COLO668 (cell line): ENCODE data around the gene A4GALT.
"Not testable (repeated sequence)": the region's sequence is repeated elsewhere in the genome, so short reads cannot be mapped to it uniquely, and the experiment has no call there.

Source experiments
- DNase-seq: peaks from one replicate; lab custom pipeline; 2025; ENCODE audit not compliant: unreplicated experiment; lab: John Stamatoyannopoulos, UW

Gene A4GALT

GRCh38 chr22:42684462-42685195 lies 36.0 kb downstream of the A4GALT start:
- no peak for DNase-seq

GRCh38 chr22:42683578-42684283 lies 36.9 kb downstream of the A4GALT start:
- no peak for DNase-seq

- DNase-seq, result no peak
These were observed 38.4 kb downstream of the A4GALT start for GRCh38 chr22:42682113-42682851.

- no peak for DNase-seq
These were observed 40.0 kb downstream of the A4GALT start for GRCh38 chr22:42680648-42681047.

GRCh38 chr22:42679691-42680090 lies 41.0 kb downstream of the A4GALT start:
- no peak for DNase-seq

- DNase-seq, result no peak
These were observed 41.8 kb downstream of the A4GALT start for GRCh38 chr22:42678894-42679293.

- DNase-seq, result not testable (repeated sequence)
These were observed 42.7 kb downstream of the A4GALT start for GRCh38 chr22:42677936-42678335.

- no peak for DNase-seq
These were observed 44.5 kb downstream of the A4GALT start for GRCh38 chr22:42676059-42676607.

GRCh38 chr22:42673898-42674401 lies 46.7 kb downstream of the A4GALT start:
- peak; percentile 27 for DNase-seq

- DNase-seq, result not testable (repeated sequence)
These were observed 47.6 kb downstream of the A4GALT start for GRCh38 chr22:42673071-42673470.

GRCh38 chr22:42670921-42671709 lies 49.6 kb downstream of the A4GALT start:
- DNase-seq, result no peak

- no peak for DNase-seq
These were observed 50.6 kb downstream of the A4GALT start for GRCh38 chr22:42670046-42670445.

- DNase-seq, result not testable (repeated sequence)
These were observed 54.3 kb downstream of the A4GALT start for GRCh38 chr22:42666393-42666792.

- no peak for DNase-seq
These were observed 55.5 kb downstream of the A4GALT start for GRCh38 chr22:42664976-42665831.

GRCh38 chr22:42661985-42662831 lies 58.5 kb downstream of the A4GALT start:
- peak; percentile 75 for DNase-seq

GRCh38 chr22:42656578-42656977 lies 64.1 kb downstream of the A4GALT start:
- no peak for DNase-seq

GRCh38 chr22:42655693-42656092 lies 65.0 kb downstream of the A4GALT start:
- peak; percentile 93 for DNase-seq

GRCh38 chr22:42654436-42655073 lies 66.1 kb downstream of the A4GALT start:
- no peak for DNase-seq
